GM18520 (cell line): ENCODE results near the gene MYL1.

Experiments used
- ATAC-seq: cut with Tn5 transposase; IDR thresholded peaks from one replicate; pipeline ENCODE4 v1.9.1; 2021; ENCODE audit not compliant: unreplicated experiment

Gene MYL1

GRCh38 chr2:210315015-210315788, at the start of gene MYL1:
TSS of gene MYL1 (minus strand) at chr2:210315174. CDS start at chr2:210315042, 132 bp downstream.
- no peak for ATAC-seq

- ATAC-seq = no peak
These were observed 48.9 kb upstream of the MYL1 start for GRCh38 chr2:210363876-210364275.

- no peak for ATAC-seq
These were observed 48.3 kb upstream of the MYL1 start for GRCh38 chr2:210363261-210363660.

- no peak for ATAC-seq
These were observed 45.4 kb upstream of the MYL1 start for GRCh38 chr2:210360412-210360811.

- no peak for ATAC-seq
These were observed 42.0 kb upstream of the MYL1 start for GRCh38 chr2:210356944-210357343.

- no peak for ATAC-seq
These were observed 22.2 kb upstream of the MYL1 start for GRCh38 chr2:210337159-210337558.

- no peak for ATAC-seq
These were observed 9.9 kb upstream of the MYL1 start for GRCh38 chr2:210324906-210325305.

GRCh38 chr2:210324458-210324857, 9.5 kb upstream of the MYL1 start:
- ATAC-seq = no peak

GRCh38 chr2:210323003-210323402, 8.0 kb upstream of the MYL1 start:
- ATAC-seq = no peak

- ATAC-seq = no peak
These were observed 3.9 kb upstream of the MYL1 start for GRCh38 chr2:210318891-210319290.

- ATAC-seq = no peak
These were observed 3.5 kb upstream of the MYL1 start for GRCh38 chr2:210318486-210318885.

GRCh38 chr2:210310550-210310949, 4.4 kb downstream of the MYL1 start:
- no peak for ATAC-seq

- no peak for ATAC-seq
These were observed 5.3 kb downstream of the MYL1 start for GRCh38 chr2:210309548-210310233.

- no peak for ATAC-seq
These were observed 11.5 kb downstream of the MYL1 start for GRCh38 chr2:210303498-210303897.

GRCh38 chr2:210302326-210302725, 12.6 kb downstream of the MYL1 start:
- no peak for ATAC-seq

GRCh38 chr2:210299866-210300373, 15.1 kb downstream of the MYL1 start:
- no peak for ATAC-seq

- ATAC-seq = no peak
These were observed 26.6 kb downstream of the MYL1 start for GRCh38 chr2:210288408-210288807.

GRCh38 chr2:210287301-210287700, 27.7 kb downstream of the MYL1 start:
- no peak for ATAC-seq

- ATAC-seq = no peak
These were observed 28.8 kb downstream of the MYL1 start for GRCh38 chr2:210286123-210286680.

GRCh38 chr2:210277133-210277532, 37.8 kb downstream of the MYL1 start:
- no peak for ATAC-seq

GRCh38 chr2:210271300-210271699, 43.7 kb downstream of the MYL1 start:
- ATAC-seq = no peak

- ATAC-seq = no peak
These were observed 45.8 kb downstream of the MYL1 start for GRCh38 chr2:210269148-210269547.
